Right lung (tissue), 5 donors: ENCODE data around the gene ATG9B. TPM values are rescaled to one million over a fixed set of nuclear protein-coding genes. Genes with fewer than 3 reads are reported as not detected.
"Not testable (repeated sequence)": the region's sequence is repeated elsewhere in the genome, so short reads cannot be mapped to it uniquely, and the experiment has no call there.

Experiments used
- DNase-seq, 2 donors: peaks; one replicate each; pipeline ENCODE4 v3.0.0-alpha.2; 2013
- polyA plus RNA-seq, 5 donors: library from polyadenylated mRNA; unstranded; fragments of 120-200 nt; gene quantifications; one replicate each; pipeline versions ENCODE4 v1.2.1 to v1.2.3, GENCODE V29; 2013; ENCODE audit warnings: inconsistent platforms in 1 of 5, low replicate concordance in 1 of 5; ENCODE audit not compliant: insufficient read length in 5 of 5, insufficient read depth in 1 of 5

ATG9B gene
- polyA plus RNA-seq, 5 donors = 1.2 to 4.8 (median 3.6) TPM

DNA sequence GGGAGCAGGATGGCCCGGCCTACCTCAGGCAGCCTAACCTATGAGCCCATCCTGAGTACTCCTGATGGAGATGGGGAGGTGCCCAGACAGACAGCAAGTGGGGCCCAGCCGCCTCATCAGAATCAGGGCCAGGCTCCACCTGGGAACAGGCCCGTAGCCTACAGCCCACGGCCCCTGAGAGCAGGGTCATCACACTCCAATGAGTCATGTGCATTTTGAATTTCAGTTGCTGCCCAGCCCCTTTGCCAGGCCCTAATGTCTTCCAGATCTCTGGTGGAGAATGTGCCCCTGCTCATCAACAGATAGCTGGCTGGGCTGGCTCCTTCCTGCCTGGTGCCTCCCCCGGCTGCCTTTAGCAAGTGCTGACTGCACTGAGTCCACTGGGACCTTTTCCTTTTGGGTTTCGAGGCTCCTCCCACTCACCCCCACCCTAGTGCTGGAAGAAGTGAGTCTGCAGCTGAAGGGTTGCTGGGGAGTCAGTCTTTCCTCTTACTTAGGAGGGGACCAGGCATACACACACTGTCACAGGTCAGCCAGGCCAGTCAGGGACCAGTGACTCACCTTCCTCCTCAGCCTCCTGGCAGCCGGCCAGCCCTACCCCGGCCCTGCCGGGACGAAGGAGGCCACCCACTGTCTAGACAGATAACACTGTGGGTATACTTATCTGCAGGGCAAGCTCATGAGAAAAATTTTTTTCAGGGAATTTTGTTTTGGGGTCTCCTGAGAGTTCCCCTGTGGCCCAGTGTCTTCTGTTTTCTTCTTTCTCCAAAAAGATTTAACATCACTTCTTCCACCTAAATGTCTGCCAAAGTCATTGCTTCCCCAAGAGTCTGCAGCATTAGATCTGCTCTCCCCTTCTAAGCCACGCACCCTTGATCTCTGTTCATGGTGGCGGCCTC lies 14.9 kb upstream of the ATG9B start:
- DNase-seq = no peak

DNA sequence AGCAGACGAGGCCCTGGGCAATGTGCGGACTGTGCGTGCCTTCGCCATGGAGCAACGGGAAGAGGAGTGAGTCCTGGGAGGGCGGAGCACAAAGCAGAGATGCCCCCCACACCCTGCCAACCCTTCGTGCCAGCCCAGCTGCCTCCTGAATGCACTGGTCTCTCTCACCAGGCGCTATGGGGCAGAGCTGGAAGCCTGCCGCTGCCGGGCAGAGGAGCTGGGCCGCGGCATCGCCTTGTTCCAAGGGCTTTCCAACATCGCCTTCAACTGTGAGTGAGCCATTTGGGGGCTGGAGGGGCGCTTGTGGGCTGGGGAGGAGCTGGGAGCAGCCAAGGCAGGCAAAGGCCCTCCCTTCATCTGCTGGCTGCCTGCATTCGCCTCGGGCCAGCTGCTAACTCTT lies 11.6 kb upstream of the ATG9B start:
- DNase-seq = no peak

DNA sequence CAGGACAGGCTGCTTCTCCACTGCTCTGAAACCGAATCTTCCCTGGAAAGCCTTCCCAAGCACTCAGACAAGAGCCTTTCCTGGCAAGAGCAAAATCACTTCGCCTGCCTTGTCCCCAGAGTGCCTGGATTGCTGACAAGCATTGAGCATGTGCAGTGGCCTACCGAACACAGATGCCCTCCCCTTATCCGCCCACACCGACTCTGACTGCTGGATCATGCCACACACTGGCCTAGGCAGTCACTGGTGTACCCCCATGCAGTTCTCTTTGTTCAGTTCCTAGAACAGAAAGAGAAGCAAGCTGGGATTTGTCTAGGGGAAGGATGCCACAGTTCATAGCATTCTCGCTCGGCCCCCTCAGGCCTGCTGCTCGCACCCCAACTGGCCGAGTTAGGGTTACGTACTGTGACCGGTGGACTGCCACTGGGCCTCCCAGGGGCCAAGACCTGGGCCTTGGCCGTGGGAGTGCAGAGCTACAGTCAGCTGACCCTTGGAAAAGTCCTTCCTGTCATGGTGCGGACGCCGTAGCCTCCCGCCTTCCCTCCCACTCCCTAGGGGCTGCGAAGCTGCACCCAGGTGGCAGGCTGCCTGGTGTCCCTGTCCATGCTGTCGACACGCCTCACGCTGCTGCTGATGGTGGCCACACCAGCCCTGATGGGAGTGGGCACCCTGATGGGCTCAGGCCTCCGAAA lies 10.9 kb upstream of the ATG9B start:
- no peak for DNase-seq

DNA sequence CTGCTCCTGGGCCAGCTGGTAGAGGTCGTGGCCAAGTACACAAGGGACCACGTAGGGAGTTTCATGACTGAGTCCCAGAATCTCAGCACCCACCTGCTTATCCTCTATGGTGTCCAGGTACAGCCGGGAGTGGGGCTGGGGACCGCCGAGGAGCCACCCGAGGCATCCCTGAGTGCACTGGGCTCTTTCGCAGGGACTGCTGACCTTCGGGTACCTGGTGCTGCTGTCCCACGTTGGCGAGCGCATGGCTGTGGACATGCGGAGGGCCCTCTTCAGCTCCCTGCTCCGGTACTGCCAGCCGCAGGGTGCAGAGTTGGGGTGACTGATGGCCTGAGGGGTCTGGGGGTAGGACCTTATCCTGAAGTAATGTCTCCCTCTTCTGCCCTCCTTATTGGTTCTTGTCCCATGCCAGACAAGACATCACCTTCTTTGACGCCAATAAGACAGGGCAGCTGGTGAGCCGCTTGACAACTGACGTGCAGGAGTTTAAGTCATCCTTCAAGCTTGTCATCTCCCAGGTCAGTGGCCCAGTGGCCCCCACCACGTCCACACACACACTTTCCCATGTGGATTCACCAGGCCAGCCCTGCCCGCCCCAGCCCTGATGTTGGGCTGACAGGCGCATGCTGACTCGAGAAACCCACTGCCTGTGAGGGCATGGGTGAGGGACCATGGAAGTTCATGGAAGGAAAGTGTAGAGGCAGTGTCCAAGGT lies 10.2 kb upstream of the ATG9B start:
- no peak for DNase-seq

DNA sequence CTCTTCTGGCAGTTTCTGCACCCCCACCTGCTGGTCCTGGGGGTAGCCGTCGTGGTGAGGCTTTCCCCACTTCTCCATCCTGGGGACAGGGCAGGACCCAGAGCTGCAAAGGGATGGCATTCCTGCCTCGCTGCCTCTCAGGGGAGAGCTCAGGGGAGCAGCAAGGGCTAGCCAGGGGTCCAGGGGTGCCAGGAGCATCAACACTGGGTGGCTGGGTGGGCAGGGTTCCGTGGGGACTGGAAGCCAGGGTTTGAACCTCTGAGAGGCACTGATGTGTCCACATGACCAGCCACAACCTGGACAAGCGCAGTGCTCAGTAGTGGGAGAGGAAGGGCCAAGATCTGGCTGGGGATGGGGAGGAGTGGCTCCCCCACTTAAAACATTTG lies 9.6 kb upstream of the ATG9B start:
- no peak for DNase-seq

DNA sequence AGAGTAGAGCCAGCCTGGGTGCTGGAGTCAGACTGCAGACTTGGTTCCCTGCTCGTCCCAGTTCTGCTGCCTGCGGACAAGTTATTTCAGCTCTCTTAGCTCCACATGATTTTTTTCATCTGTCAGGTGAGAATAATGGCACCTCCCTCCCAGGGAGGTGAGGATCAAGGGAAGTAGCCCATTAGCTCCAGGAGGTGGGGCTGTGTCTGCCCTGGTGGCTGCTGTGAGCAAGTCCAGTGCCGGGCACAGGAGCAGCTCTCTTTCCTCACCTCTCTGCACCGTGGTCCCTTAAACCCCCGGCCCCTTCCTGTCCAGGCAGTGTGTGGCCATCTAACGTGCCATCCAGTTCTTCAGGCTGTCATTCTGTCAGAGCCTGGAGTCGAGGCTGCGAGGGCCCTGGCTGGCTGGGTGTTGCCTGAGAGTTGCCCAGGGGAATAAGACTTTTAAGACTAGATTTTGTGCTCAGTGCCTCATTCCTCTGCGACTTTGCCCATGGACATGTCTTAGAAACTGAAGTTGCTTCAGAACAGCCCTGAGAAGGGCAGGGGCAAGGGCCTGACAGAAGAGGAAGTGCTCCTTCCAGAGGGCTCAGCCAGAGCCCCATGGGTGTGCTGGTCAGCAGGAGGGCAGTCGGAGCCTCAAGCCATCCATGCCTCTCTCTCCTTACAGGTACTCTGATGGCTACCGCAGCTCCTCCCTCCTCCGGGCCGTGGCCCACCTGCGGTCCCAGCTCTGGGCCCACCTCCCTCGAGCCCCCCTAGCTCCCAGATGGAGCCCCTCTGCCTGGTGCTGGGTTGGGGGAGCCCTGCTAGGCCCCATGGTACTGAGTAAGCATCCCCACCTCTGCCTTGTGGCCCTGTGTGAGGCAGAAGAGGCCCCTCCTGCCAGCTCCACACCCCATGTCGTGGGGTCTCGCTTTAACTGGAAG lies 8.9 kb upstream of the ATG9B start:
- no peak for DNase-seq

DNA sequence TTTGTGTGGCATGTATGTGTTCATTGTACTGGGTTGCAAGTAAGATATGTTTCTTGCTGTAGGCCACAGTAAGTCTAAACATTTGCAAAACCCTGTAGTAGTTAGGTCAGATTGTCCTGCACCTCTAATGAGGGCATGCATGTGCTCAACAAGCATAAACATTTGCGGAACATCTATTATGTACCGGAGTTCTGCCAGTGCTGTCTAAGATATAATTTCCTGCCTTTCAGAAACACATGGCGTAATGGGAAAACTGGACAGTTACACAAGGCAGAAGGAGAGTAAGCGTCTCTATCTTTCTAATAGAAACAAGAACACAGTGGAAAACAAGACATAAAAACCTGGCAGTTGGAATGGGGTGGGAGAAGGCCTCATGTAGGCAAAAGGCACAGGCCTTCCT lies 6.7 kb upstream of the ATG9B start:
- DNase-seq = no peak

DNA sequence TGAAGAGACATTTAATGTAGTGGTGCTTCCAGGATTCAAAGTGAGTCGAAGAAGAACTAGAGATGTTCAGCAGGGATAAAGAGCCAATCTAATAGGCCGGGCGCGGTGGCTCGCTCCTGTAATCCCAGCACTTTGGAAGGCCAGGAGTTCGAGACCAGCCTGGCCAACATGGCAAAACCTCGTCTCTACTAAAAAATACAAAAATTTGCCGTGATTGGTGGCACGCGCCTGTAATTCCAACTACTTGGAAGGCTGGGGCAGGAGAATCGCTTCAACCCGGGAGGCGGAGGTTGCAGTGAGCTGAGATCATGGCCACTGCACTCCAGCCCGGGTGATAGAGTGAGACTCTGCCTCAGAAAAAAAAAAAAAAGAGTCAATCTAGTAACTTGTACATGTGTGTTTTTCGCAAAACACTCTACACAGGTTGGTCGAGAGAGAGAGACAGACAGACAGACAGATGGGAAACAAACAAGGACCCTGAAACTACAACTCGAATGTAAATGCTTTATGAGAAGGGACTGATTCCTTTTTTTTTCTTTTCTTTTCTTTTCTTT lies 4.7 kb upstream of the ATG9B start:
- no peak for DNase-seq

DNA sequence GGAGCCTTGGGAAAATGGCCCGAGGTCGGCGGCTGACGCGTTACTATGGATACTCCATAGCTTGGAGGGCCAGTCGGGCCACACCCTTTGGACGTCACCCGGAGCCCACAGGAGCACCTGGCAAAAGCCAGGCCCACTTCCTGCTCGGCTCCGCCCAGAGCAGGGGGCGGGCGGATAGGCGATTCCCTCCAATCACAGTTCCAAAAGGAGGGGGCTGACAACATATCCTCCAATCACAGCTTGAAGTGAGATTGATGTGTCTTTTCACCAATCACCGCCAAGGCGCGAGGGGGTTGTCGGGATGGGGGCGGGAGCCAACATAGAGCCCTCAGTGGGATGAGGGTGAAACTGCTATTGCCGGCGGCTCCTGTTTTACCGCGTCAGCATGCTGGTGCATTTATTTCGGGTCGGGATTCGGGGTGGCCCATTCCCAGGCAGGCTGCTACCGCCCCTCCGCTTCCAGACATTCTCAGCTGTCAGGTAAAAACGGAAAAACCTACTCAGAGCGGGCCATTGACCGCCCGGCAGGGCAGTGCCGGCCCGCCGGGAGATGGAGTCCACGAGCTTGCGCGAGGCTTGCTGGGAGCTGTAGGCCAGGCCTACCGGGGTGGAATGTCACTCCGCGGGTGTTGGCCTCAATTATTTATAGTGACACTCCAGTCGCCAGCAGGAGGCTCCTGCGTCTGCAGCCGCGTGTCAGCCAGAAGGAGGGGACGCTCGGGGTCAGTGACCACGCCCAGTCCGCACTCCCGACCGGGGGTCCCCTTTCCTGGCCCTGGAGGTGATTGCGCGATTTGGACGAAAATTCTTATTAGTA lies 4.0 kb upstream of the ATG9B start, which contains the start of gene ABCB8:
Gene ABCB8, plus strand, starts transcription at position 320 of the 817 bp plus-strand sequence. Its CDS starts 66 bp downstream, at position 386.
- peak; percentile 99 to 100 for DNase-seq

DNA sequence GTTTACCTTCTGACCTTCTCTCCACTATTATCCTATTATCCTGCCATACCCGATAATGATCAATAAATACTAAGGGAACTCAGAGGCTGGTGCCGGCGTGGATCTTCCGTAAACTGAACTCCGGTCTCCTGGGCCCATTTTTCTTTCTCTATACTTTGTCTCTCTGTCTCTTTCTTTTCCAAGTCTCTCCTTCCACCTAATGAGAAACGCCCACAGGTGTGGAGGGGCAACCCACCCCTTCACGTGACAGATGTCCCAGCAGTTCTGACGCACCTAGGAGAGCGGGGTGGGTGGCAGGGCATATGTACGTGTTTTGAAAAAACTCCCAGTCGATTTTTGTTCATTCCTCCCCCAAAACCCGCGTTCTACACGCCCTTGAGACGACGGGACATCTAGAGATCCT lies 3.4 kb upstream of the ATG9B start:
- not testable (repeated sequence) for DNase-seq

DNA sequence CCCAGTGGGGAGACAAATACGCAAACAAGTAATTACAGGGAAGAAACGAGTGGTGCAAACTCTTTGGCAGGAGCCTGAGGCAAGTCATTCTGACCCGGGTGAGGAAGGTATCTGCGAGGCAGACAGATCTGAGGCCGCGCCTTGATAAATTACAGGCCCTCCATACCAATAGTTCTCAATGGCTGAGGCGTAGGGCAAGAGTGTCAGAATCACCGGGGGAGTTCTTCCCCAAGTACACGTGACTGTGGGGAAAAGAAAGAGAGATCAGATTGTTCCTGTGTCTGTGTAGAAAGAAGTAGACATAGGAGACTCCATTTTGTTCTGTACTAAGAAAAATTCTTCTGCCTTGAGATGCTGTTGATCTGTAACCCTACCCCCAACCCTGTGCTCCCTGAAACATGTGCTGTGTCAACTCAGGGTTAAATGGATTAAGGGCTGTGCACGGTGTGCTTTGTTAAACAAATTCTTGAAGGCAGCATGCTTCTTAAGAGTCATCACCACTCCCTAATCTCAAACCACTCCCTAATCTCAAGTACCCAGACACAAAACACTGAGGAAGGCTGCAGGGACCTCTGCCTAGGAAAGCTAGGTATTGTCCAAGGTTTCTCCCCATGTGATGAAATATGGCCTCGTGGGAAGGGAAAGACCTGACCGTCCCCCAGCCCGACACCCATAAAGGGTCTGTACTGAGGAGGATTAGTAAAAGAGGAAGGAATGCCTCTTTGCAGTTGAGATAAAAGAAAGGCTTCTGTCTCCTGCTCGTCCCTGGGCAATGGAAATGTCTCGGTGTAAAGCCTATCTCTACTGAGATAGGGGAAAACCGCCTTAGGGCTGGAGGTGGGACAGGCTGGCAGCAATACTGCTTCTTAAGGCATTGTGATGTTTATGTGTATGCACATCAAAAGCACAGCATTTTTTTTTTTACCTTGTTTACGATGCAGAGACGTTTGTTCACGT lies 2.8 kb upstream of the ATG9B start:
- DNase-seq = not testable (repeated sequence)

DNA sequence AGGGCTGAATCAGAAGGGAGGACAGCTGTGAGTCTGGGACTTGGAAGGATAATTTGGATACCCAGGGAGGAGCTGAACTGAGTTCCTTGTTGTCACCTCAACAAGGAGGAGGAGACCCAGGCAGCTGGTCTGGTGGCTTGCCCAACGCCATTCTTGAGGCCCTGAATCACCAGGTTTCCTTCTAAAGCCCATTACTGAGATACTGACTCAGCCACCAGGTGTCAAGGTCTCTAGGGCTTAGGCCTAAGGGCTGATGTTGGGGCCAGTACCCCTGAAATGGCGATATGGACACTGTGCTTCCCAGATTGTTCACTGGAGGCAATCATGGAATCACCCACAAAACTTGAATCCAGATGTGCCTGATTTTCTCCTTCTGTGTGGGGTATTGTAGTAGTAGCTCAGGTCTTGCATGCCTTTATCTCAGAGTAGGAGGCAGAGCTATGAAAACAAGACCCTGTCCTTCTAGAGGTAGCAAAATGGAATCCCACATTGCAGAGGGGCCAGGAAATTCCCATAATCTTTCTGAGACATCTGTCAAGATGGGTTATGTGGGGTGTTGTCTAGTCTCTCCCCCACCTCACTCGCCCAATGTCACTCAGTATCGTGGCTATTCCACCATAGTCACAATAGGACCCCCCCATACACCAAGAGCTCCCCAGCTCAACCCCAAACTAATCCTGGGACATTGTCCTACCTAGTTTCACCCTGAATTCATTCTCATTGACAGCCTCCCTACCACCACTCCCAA lies 1.8 kb upstream of the ATG9B start:
- DNase-seq = no peak

DNA sequence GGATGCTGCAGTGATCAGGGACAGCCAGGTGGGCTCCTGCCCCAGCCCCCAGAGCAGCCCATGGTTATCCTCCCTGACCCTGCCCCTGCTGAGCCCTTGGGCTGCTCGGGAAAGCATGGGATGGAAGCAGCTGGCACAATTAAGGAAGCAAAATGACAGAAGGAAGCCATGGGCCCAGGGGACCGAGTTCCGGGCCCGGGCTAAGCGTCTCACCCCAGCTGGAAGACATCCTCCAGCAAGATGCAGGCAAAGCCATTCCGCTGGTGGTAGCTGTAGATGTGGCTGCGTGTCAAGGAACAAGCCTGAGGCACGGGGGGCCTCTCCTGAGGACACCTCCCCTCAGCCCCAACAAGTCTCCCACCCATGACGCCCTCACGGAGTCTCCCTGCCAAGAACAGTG lies 1.1 kb downstream of the ATG9B start:
- DNase-seq = no peak

DNA sequence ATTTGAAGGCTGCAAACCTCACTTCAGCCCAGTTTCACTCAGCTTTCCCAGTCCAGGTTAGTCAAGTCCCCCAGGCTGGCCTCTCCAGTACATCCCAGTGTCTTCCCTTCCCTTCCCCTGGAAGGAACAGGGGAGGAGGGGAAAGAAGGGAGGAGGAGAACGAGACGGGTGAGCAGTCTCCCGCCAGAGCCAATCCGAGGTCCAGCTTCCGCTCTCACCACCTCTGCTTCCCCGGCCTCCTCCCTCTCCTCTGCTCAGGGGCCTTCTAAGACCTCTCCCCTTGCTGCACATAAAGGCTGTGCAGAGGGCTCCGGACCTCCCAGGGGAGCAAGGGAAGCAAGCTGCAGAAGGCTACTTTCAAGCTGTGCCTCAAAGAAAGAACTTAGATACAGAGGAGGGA lies 4.1 kb downstream of the ATG9B start:
- DNase-seq = no peak

DNA sequence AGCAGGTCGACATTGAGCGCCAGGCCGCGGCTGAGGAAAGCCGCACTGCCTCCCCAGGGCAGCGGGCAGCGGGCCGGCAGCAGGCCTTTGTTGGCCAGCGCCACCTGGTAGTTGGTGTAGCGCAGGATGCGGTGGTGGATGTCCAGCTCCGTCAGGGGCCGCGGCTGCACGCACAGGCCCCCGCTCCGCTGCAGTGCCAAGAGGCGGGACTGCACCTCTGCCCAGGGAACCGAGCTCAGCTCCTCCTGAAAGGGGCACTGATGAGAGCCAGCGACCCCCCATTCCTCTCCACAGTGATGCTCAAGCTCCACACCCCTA lies 5.2 kb downstream of the ATG9B start:
- no peak for DNase-seq

DNA sequence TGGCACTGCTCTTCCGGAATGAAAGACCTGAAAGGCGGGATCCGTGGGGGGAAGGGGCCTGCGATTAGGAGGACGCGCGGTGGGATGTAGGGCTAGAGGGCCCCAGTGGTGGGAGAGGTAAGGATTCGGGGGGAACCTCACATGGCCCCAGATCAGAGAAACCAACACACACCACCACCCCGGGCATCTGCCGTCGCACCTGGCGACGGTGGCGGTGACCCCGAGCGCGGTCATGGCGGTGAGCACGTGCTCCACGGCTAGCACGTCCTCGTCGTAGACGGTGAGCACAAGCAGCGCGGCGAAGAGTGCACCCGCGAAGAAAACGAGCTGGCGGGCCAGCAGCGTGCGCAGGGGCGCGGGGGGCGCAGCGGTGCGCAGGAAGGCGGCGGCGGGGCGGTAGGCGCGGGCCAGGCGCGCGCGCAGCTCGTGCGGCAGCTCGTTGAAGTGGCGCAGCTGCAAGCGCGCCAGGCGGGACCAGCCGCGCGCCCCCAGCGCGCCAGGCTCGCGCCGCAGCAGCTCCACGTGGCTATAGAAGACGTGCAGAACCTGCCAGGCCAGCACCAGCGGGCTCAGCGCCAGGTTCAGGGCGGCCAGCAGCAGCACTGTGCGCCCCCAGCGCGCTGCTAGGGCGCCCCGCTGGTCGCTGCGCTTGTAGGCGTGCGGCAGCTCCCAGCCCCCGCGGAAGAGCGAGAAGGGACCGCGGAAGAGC lies 5.7 kb downstream of the ATG9B start:
- DNase-seq = peak; percentile 66

DNA sequence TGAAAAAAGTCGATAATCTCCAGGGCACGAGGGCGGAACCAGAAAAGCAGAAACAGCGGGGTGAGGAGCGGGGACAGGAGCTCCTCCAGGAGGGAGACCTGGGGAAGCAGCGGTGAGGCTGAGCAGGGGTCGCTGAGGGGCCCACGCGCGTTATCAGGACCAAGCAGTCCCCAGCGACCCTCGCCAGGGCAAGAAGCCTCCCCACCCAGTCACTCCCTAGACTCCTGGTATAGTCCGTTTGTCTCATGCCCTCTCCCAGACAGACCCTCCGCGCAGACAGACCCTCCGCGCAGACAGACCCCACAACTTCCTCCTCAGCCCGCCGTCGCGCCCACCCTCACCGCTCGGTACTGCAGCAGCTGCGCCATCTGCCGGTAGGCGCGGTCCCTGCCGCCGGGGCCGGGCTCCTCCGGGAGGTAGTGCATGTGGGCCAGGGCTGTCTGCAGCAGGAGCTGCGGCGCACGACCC lies 6.3 kb downstream of the ATG9B start:
- DNase-seq = no peak
